Loucy (cell line): ENCODE measurements around the gene SLX4.

Experiments
- EZH2phosphoT487 ChIP-seq: fragments of 200-600 bp; IDR thresholded peaks from 2 replicates; pipeline ENCODE4 v1.6.1; 2018; ENCODE audit warnings: antibody characterized with exemption, mild to moderate bottlenecking, moderate library complexity, borderline replicate concordance
- TF ChIP-seq, protein P1 (sequence below): fragments of 200-600 bp; sonication (generic); conservative IDR thresholded peaks from 2 replicates; pipeline ENCODE4 v1.5.1; 2014; ENCODE audit warnings: mild to moderate bottlenecking, antibody characterized with exemption, low read length

GRCh38 chr16:3601614-3602319 is 9.6 kb downstream of the SLX4 start:
- TF ChIP-seq, protein P1, sequence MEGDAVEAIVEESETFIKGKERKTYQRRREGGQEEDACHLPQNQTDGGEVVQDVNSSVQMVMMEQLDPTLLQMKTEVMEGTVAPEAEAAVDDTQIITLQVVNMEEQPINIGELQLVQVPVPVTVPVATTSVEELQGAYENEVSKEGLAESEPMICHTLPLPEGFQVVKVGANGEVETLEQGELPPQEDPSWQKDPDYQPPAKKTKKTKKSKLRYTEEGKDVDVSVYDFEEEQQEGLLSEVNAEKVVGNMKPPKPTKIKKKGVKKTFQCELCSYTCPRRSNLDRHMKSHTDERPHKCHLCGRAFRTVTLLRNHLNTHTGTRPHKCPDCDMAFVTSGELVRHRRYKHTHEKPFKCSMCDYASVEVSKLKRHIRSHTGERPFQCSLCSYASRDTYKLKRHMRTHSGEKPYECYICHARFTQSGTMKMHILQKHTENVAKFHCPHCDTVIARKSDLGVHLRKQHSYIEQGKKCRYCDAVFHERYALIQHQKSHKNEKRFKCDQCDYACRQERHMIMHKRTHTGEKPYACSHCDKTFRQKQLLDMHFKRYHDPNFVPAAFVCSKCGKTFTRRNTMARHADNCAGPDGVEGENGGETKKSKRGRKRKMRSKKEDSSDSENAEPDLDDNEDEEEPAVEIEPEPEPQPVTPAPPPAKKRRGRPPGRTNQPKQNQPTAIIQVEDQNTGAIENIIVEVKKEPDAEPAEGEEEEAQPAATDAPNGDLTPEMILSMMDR = no peak
- no peak for TF ChIP-seq EZH2phosphoT487
